H9 (cell line): ENCODE results near the gene MRPS33. TPM values are rescaled to one million over a fixed set of nuclear protein-coding genes. Genes with fewer than 3 reads are reported as not detected.

ENCODE experiments used
- DNase-seq: peaks from one replicate; pipeline ENCODE4 v3.0.0-alpha.2; 2017
- H2AFZ ChIP-seq: one replicate; pipeline ENCODE4 v1.6.1; 2013; ENCODE audit warnings: mild to moderate bottlenecking, low read length, control low read depth, moderate library complexity
- H2AK5ac ChIP-seq: 2 replicates; pipeline ENCODE4 v1.6.1; 2013; ENCODE audit warnings: low read length, control low read depth, mixed read lengths; ENCODE audit not compliant: insufficient read length
- H2BK120ac ChIP-seq: one replicate; pipeline ENCODE4 v1.6.1; 2013; ENCODE audit warnings: low read depth, mild to moderate bottlenecking, low read length, control low read depth, inconsistent platforms; ENCODE audit not compliant: poor library complexity, severe bottlenecking
- H2BK12ac ChIP-seq: 2 replicates; pipeline ENCODE4 v1.6.1; 2013; ENCODE audit warnings: low read length, control low read depth, mixed read lengths, low read depth; ENCODE audit not compliant: insufficient read length
- H2BK15ac ChIP-seq: 2 replicates; pipeline ENCODE4 v1.6.1; 2013; ENCODE audit warnings: low read depth, low read length, control low read depth
- H2BK20ac ChIP-seq: one replicate; pipeline ENCODE4 v1.6.1; 2013; ENCODE audit warnings: low read depth, mild to moderate bottlenecking, low read length, control low read depth, inconsistent platforms; ENCODE audit not compliant: poor library complexity, severe bottlenecking
- H2BK5ac ChIP-seq: 2 replicates; pipeline ENCODE4 v1.6.1; 2013; ENCODE audit warnings: low read length, control low read depth, mixed read lengths; ENCODE audit not compliant: insufficient read length
- H3K14ac ChIP-seq: 2 replicates; pipeline ENCODE4 v1.6.1; 2013; ENCODE audit warnings: low read length, control low read depth; ENCODE audit not compliant: insufficient read depth
- H3K18ac ChIP-seq: 2 replicates; pipeline ENCODE4 v1.6.1; 2013; ENCODE audit warnings: low read depth, mild to moderate bottlenecking, mixed read lengths, low read length, control low read depth; ENCODE audit not compliant: insufficient read length
- H3K23ac ChIP-seq: 2 replicates; pipeline ENCODE4 v1.6.1; 2013; ENCODE audit warnings: low read length, control low read depth, mixed read lengths, low read depth; ENCODE audit not compliant: insufficient read length
- H3K23me2 ChIP-seq: 2 replicates; pipeline ENCODE4 v1.6.1; 2013; ENCODE audit warnings: low read depth, mild to moderate bottlenecking, mixed read lengths, low read length, control low read depth; ENCODE audit not compliant: insufficient read length, poor library complexity, severe bottlenecking
- H3K27ac ChIP-seq: 2 replicates; pipeline ENCODE4 v1.5.1; 2013; ENCODE audit warnings: low read length, control low read depth, mixed read lengths, low read depth; ENCODE audit not compliant: insufficient read length
- H3K27me3 ChIP-seq: 2 replicates; pipeline ENCODE4 v1.6.1; 2013; ENCODE audit warnings: low read length, control low read depth, inconsistent platforms; ENCODE audit not compliant: insufficient read depth
- H3K4ac ChIP-seq: 2 replicates; pipeline ENCODE4 v1.6.1; 2013; ENCODE audit warnings: low read depth, mild to moderate bottlenecking, control low read depth, inconsistent platforms, low read length, moderate library complexity
- H3K4me1 ChIP-seq: 2 replicates; pipeline ENCODE4 v1.6.1; 2013; ENCODE audit warnings: low read length, control low read depth, inconsistent platforms; ENCODE audit not compliant: insufficient read depth
- H3K4me2 ChIP-seq: 2 replicates; pipeline ENCODE4 v1.6.1; 2013; ENCODE audit warnings: low read length, control low read depth, mixed read lengths; ENCODE audit not compliant: insufficient read length, insufficient read depth
- H3K56ac ChIP-seq: 2 replicates; pipeline ENCODE4 v1.6.1; 2013; ENCODE audit warnings: low read depth, mild to moderate bottlenecking, mixed read lengths, low read length, control low read depth; ENCODE audit not compliant: insufficient read length
- H3K79me1 ChIP-seq: 2 replicates; pipeline ENCODE4 v1.6.1; 2013; ENCODE audit warnings: low read depth, mild to moderate bottlenecking, moderate library complexity, low read length, control low read depth, inconsistent platforms; ENCODE audit not compliant: insufficient read depth, poor library complexity, severe bottlenecking
- H3K79me2 ChIP-seq: 2 replicates; pipeline ENCODE4 v1.6.1; 2013; ENCODE audit warnings: low read length, control low read depth, inconsistent platforms; ENCODE audit not compliant: insufficient read depth
- H3K9ac ChIP-seq: 2 replicates; pipeline ENCODE4 v1.6.1; 2013; ENCODE audit warnings: low read length, control low read depth, mixed read lengths; ENCODE audit not compliant: insufficient read length; ENCODE audit errors: extremely low read depth
- H3K9me3 ChIP-seq: one replicate; pipeline ENCODE4 v1.6.1; 2013; ENCODE audit warnings: low read depth, low read length, inconsistent platforms; ENCODE audit not compliant: control insufficient read depth
- H3T11ph ChIP-seq: one replicate; pipeline ENCODE4 v1.6.1; 2013; ENCODE audit warnings: mild to moderate bottlenecking, low read length, control low read depth, inconsistent platforms
- H4K20me1 ChIP-seq: one replicate; pipeline ENCODE4 v1.6.1; 2013; ENCODE audit not compliant: control insufficient read depth, insufficient read length, insufficient read depth
- H4K5ac ChIP-seq: 2 replicates; pipeline ENCODE4 v1.6.1; 2013; ENCODE audit warnings: low read depth, mild to moderate bottlenecking, mixed read lengths, low read length, control low read depth; ENCODE audit not compliant: insufficient read length
- H4K8ac ChIP-seq: replicated peaks from 2 replicates; pipeline ENCODE4 v1.6.1; 2013; ENCODE audit warnings: low read length, control low read depth, mixed read lengths, low read depth; ENCODE audit not compliant: insufficient read length
- H4K91ac ChIP-seq: 2 replicates; pipeline ENCODE4 v1.6.1; 2013; ENCODE audit warnings: low read depth, mild to moderate bottlenecking, moderate library complexity, mixed read lengths, low read length, control low read depth; ENCODE audit not compliant: insufficient read length
- H3K27ac Mint-ChIP-seq, 3 experiments: 2 replicates in 2 of 3; 3 replicates in 1 of 3; pipeline ENCODE4 v1.8.0; 2020 to 2021; ENCODE audit warnings: mixed read lengths in 3 of 3, mild to moderate bottlenecking in 1 of 3, moderate library complexity in 1 of 3
- H3K27me3 Mint-ChIP-seq: 2 replicates; pipeline ENCODE4 v1.8.0; 2021; ENCODE audit warnings: low read depth, mild to moderate bottlenecking, moderate library complexity, mixed read lengths
- H3K36me3 Mint-ChIP-seq, 3 experiments: 2 replicates in 2 of 3; 3 replicates in 1 of 3; pipeline ENCODE4 v1.8.0; 2020 to 2021; ENCODE audit warnings: low read depth in 3 of 3, mixed read lengths in 3 of 3; ENCODE audit not compliant: insufficient read depth in 1 of 3
- H3K4me1 Mint-ChIP-seq, 2 experiments: 2 replicates each; pipeline ENCODE4 v1.8.0; 2020; ENCODE audit warnings: mixed read lengths in 2 of 2
- H3K4me3 Mint-ChIP-seq, 2 experiments: 2 replicates in 1 of 2; 3 replicates in 1 of 2; pipeline ENCODE4 v1.8.0; 2020 to 2021; ENCODE audit warnings: mild to moderate bottlenecking in 2 of 2, mixed read lengths in 2 of 2, moderate library complexity in 1 of 2
- H3K9me3 Mint-ChIP-seq, 2 experiments: 2 replicates in 1 of 2; 3 replicates in 1 of 2; pipeline ENCODE4 v1.8.0; 2020; ENCODE audit warnings: mild to moderate bottlenecking in 2 of 2, mixed read lengths in 2 of 2, moderate library complexity in 1 of 2
- CTCF ChIP-seq: fragments of 200-600 bp; sonication (generic); conservative IDR thresholded peaks from 3 replicates; pipeline ENCODE4 v1.8.0; 2021; ENCODE audit warnings: antibody characterized with exemption, mild to moderate bottlenecking
- WGBS: extraction: QIAGEN DNeasy Blood & Tissue Kit; methylation state at CpG from one replicate; pipeline ENCODE4 v1.1.7; 2013; ENCODE audit warnings: missing lambda C conversion rate, low lambda C conversion rate, mixed read lengths; ENCODE audit not compliant: insufficient read length; ENCODE audit errors: extremely low coverage; 5-methylcytosine and 5-hydroxymethylcytosine counted together
- total RNA-seq: library from RNA; stranded (reverse); gene quantifications from 2 replicates; pipeline ENCODE4 v1.2.1, GENCODE V29; 2021

The MRPS33 gene
- total RNA-seq, 1 experiment from 2014 or later: 64.2 TPM

- no peak overlapping the region for H3K4me3 Mint-ChIP-seq
Measured at GRCh38 chr7:141011443-141011842, 3.3 kb downstream of the MRPS33 start.

More at GRCh38 chr7:141011443-141011842, 3.3 kb downstream of the MRPS33 start:
- Histone ChIP-seq H2AFZ (no peak overlapping the region), H3K4me2 (no peak overlapping the region), H3K79me1 (no peaks in the 10 kb centered on the region), H4K20me1 (no peaks in the 10 kb centered on the region), H3K9ac (no peak overlapping the region), H4K8ac (no peak overlapping the region), H3K9me3 (no peaks in the 10 kb centered on the region), H3K56ac (no peak overlapping the region), H3K27me3 (no peaks in the 10 kb centered on the region), H2BK12ac (no peak overlapping the region), H2BK120ac (no peak overlapping the region), H3K23ac (no peak overlapping the region), H2BK20ac (no peak overlapping the region), H3K18ac (no peak overlapping the region), H2BK5ac (no peak overlapping the region), H3K23me2 (peaks cover 7% of the 10 kb centered on the region), H3K27ac (no peak overlapping the region), H4K5ac (no peak overlapping the region), H3K79me2 (no peaks in the 10 kb centered on the region; the same call in 1 of the 2 replicates), H3K4ac (no peak overlapping the region), H2AK5ac (no peak overlapping the region), H3K4me1 (no peaks in the 10 kb centered on the region), H4K91ac (no peak overlapping the region), H2BK15ac (no peak overlapping the region), H3T11ph (no peak overlapping the region), H3K14ac (no peak overlapping the region)
- peaks cover 5% of the 10 kb centered on the region in 2 experiments; a peak in 2 of 5 replicates for H3K9me3 Mint-ChIP-seq
- WGBS: no CpG with 5 or more reads among the region's 4 CpGs
- peaks cover 4 to 28% (median 24%) of the 10 kb centered on the region in 3 experiments; a peak in 6 of 7 replicates for H3K36me3 Mint-ChIP-seq
- peaks cover 2% of the 10 kb centered on the region for H3K27me3 Mint-ChIP-seq
- TF ChIP-seq CTCF: no peak
- no peak for DNase-seq
- peaks cover 13 to 21% of the 10 kb centered on the region in 2 experiments for H3K4me1 Mint-ChIP-seq
- no peak overlapping the region for H3K27ac Mint-ChIP-seq
